Liver (tissue), 9 donors: ENCODE measurements around the gene MMD2. TPM values are rescaled to one million over a fixed set of nuclear protein-coding genes. Genes with fewer than 3 reads are reported as not detected.

Experiments used
- DNase-seq: peaks from one replicate; pipeline ENCODE4 v3.0.0-alpha.2; 2017; ENCODE audit warnings: low spot score
- H3K27ac ChIP-seq, 2 donors: one replicate each; pipeline ENCODE4 v1.7.0; 2013; ENCODE audit warnings: inconsistent platforms in 2 of 2, low read length in 2 of 2, control low read depth in 1 of 2, low read depth in 1 of 2, mild to moderate bottlenecking in 1 of 2
- H3K27me3 ChIP-seq, 4 donors: one replicate each; pipeline versions ENCODE4 v1.6.1 to v1.7.0; 2013; ENCODE audit warnings: low read length in 3 of 4, inconsistent platforms in 1 of 4, mild to moderate bottlenecking in 1 of 4, moderate library complexity in 1 of 4; ENCODE audit not compliant: control insufficient read depth in 4 of 4, insufficient read depth in 4 of 4
- H3K36me3 ChIP-seq, 4 donors: one replicate each; pipeline versions ENCODE4 v1.6.1 to v1.7.0; 2013; ENCODE audit warnings: low read length in 3 of 4, mild to moderate bottlenecking in 3 of 4, low read depth in 1 of 4, moderate library complexity in 1 of 4; ENCODE audit not compliant: control insufficient read depth in 4 of 4, insufficient read depth in 3 of 4
- H3K4me1 ChIP-seq, 4 donors: one replicate each; pipeline versions ENCODE4 v1.6.1 to v1.7.0; 2013; ENCODE audit warnings: low read length in 3 of 4, mild to moderate bottlenecking in 3 of 4, moderate library complexity in 1 of 4; ENCODE audit not compliant: control insufficient read depth in 4 of 4, insufficient read depth in 4 of 4
- H3K4me3 ChIP-seq, 3 donors: one replicate each; pipeline versions ENCODE4 v1.6.1 to v1.7.0; 2013; ENCODE audit warnings: low read length in 3 of 3, control low read depth in 1 of 3, low read depth in 1 of 3, mild to moderate bottlenecking in 1 of 3
- H3K9ac ChIP-seq, 2 donors: one replicate each; pipeline ENCODE4 v1.7.0; 2013; ENCODE audit warnings: low read length in 2 of 2, mild to moderate bottlenecking in 2 of 2, moderate library complexity in 2 of 2, control low read depth in 1 of 2, low read depth in 1 of 2
- H3K9me3 ChIP-seq, 4 donors: one replicate each; pipeline versions ENCODE4 v1.6.1 to v1.7.0; 2013; ENCODE audit warnings: low read length in 3 of 4; ENCODE audit not compliant: control insufficient read depth in 4 of 4
- ATF3 ChIP-seq: IDR thresholded peaks from 2 replicates; pipeline ENCODE4 v1.6.1; 2016; ENCODE audit warnings: antibody characterized with exemption
- EGR1 ChIP-seq, 2 donors: IDR thresholded peaks; 2 replicates each; pipeline ENCODE4 v1.6.1; 2016 to 2018; ENCODE audit warnings: antibody characterized with exemption in 2 of 2, low read depth in 2 of 2
- FOXA1 ChIP-seq: IDR thresholded peaks from 2 replicates; pipeline ENCODE4 v1.6.1; 2016; ENCODE audit warnings: antibody characterized with exemption
- FOXA2 ChIP-seq: IDR thresholded peaks from 2 replicates; pipeline ENCODE4 v1.6.1; 2016; ENCODE audit warnings: antibody characterized with exemption
- HNF4A ChIP-seq, 2 donors: conservative IDR thresholded peaks; 2 replicates each; pipeline ENCODE4 v1.6.1; 2016; ENCODE audit warnings: antibody characterized with exemption in 2 of 2, mild to moderate bottlenecking in 2 of 2
- NR2F2 ChIP-seq: IDR thresholded peaks from 2 replicates; pipeline ENCODE4 v1.6.1; 2016; ENCODE audit warnings: antibody characterized with exemption
- RAD21 ChIP-seq, 2 donors: IDR thresholded peaks; 2 replicates each; pipeline ENCODE4 v1.6.1; 2016; ENCODE audit warnings: antibody characterized with exemption in 2 of 2, mild to moderate bottlenecking in 2 of 2
- REST ChIP-seq: IDR thresholded peaks from 2 replicates; pipeline ENCODE4 v1.6.1; 2016; ENCODE audit warnings: antibody characterized with exemption, mild to moderate bottlenecking
- RXRA ChIP-seq, 2 donors: IDR thresholded peaks; 2 replicates each; pipeline ENCODE4 v1.6.1; 2017 to 2018; ENCODE audit warnings: antibody characterized with exemption in 2 of 2, mild to moderate bottlenecking in 1 of 2
- SP1 ChIP-seq: IDR thresholded peaks from 2 replicates; pipeline ENCODE4 v1.6.1; 2018; ENCODE audit warnings: antibody characterized with exemption, mild to moderate bottlenecking
- TAF1 ChIP-seq: conservative IDR thresholded peaks from 2 replicates; pipeline ENCODE4 v1.6.1; 2016; ENCODE audit warnings: antibody characterized with exemption, mild to moderate bottlenecking
- YY1 ChIP-seq: IDR thresholded peaks from 2 replicates; pipeline ENCODE4 v1.6.1; 2016; ENCODE audit warnings: antibody characterized with exemption, mild to moderate bottlenecking
- ZBTB33 ChIP-seq: IDR thresholded peaks from 2 replicates; pipeline ENCODE4 v1.6.1; 2016; ENCODE audit warnings: antibody characterized with exemption
- WGBS: extraction: QIAGEN DNeasy Blood & Tissue Kit; methylation state at CpG from one replicate; pipeline ENCODE4 v1.1.7; 2013; 5-methylcytosine and 5-hydroxymethylcytosine counted together
- polyA plus RNA-seq, 2 donors: library from polyadenylated mRNA; stranded (reverse) in 1 of 2; unstranded in 1 of 2; fragments of 200-250 nt in 1 of 2; fragments of >200 nt in 1 of 2; fragmentation: Nextera tagmentation in 1 of 2; extraction: Ambion mirVana in 1 of 2; gene quantifications; one replicate each; pipeline versions ENCODE4 v1.2.1 to v1.2.3, GENCODE V29; 2013 to 2015
- total RNA-seq, 2 donors: library from RNA; depleted of rRNA; stranded (reverse); fragments of >200 nt; gene quantifications; one replicate each; pipeline ENCODE4 v1.2.3, GENCODE V29; 2014
- donor health status: healthy.
- donor health status: healthy.
- donor health status: healthy.
- donor health status: healthy.
- donor health status: healthy.

The MMD2 gene
- total and polyA plus RNA-seq, 4 donors, result not detected

GRCh38 chr7:4911111-4911828, 47.7 kb downstream of the MMD2 start:
- TF ChIP-seq FOXA1, result no peak
- TF ChIP-seq TAF1, result no peak
- TF ChIP-seq NR2F2, result no peak
- no peak for TF ChIP-seq HNF4A (conservative IDR thresholded peaks at IDR 0.05)
- TF ChIP-seq EGR1 (IDR thresholded peaks at IDR 0.05; ENCODE audit: low read depth in 2 of 2), result no peak
- TF ChIP-seq ATF3, result no peak
- no peak for TF ChIP-seq SP1
- no peak for TF ChIP-seq YY1
- TF ChIP-seq REST, result no peak
- no peak for TF ChIP-seq RAD21 (IDR thresholded peaks at IDR 0.05)
- Histone ChIP-seq H3K4me1 (no peaks in the 10 kb centered on the region), H3K36me3 (no peaks in the 10 kb centered on the region), H3K9ac (no peak overlapping the region), H3K9me3 (peaks cover 0 to 2% (median 0%) of the 10 kb centered on the region in 4 donors), H3K4me3 (no peak overlapping the region), H3K27me3 (no peaks in the 10 kb centered on the region), H3K27ac (no peak overlapping the region)
- DNase-seq, result no peak
- WGBS, result 88% methylated on average over 20 of the region's 20 CpGs

GRCh38 chr7:4906682-4907081, 52.3 kb downstream of the MMD2 start:
- no peak overlapping the region for H3K4me3 ChIP-seq
- H3K4me1 ChIP-seq, result no peaks in the 10 kb centered on the region
- no peaks in the 10 kb centered on the region for H3K36me3 ChIP-seq
- TF ChIP-seq ZBTB33 (no peak), FOXA2 (no peak), RAD21 (IDR thresholded peaks at IDR 0.05) (no peak), RXRA (IDR thresholded peaks at IDR 0.05) (no peak), FOXA1 (no peak)
- peaks cover 0 to 4% (median 0%) of the 10 kb centered on the region in 4 donors for H3K27me3 ChIP-seq
- WGBS, result 60% methylated on average over 1 of the region's 1 CpG
- no peak overlapping the region for H3K27ac ChIP-seq
- peaks cover 0 to 3% (median 1%) of the 10 kb centered on the region in 4 donors for H3K9me3 ChIP-seq
- DNase-seq, result no peak
- no peak overlapping the region for H3K9ac ChIP-seq
